CD4-positive, alpha-beta memory T cell (primary cell): Measurements from ENCODE around the gene ARMH4. TPM values are rescaled to one million over a fixed set of nuclear protein-coding genes. Genes with fewer than 3 reads are reported as not detected.

Experiments used
- polyA plus RNA-seq, 2 donors: library from polyadenylated mRNA; unstranded; fragments of 300-500 nt; fragmentation: Illumina TruSeq; gene quantifications; one replicate each; pipeline ENCODE4 v1.2.3, GENCODE V29; 2021
- total RNA-seq, 2 experiments: library from RNA; stranded (reverse); gene quantifications; one replicate each; pipeline ENCODE4 v1.2.3, GENCODE V29; 2021

Gene ARMH4
- total and polyA plus RNA-seq, 4 experiments from 2014 or later, result not detected

Other genes starting within 250 kb of the ARMH4 start
- 10 to 100 TPM; 53.7 to 54.9 TPM for gene ACTR10, start 47.9 kb upstream of the ARMH4 start, total RNA-seq
- gene ACTR10, start 47.9 kb upstream of the ARMH4 start, polyA plus RNA-seq, result 10 to 100 TPM; 85.5 to 87.8 TPM
- gene PSMA3, start 92.6 kb upstream of the ARMH4 start, total RNA-seq, result 100 to 1,000 TPM; 133 to 138 TPM
- 100 to 1,000 TPM; 167 to 180 TPM for gene PSMA3, start 92.6 kb upstream of the ARMH4 start, polyA plus RNA-seq
- 10 to 100 TPM; 80.0 to 84.1 TPM for gene ARID4A, start 146.3 kb upstream of the ARMH4 start, total RNA-seq
- 10 to 100 TPM; 12.8 to 37.5 TPM for gene ARID4A, start 146.3 kb upstream of the ARMH4 start, polyA plus RNA-seq
- not detected for gene TOMM20L, start 243.7 kb upstream of the ARMH4 start, total RNA-seq
- gene TOMM20L, start 243.7 kb upstream of the ARMH4 start, polyA plus RNA-seq, result not detected